GM19043 (cell line): ENCODE results near the gene MYO1E.

Experiments used
- ATAC-seq: cut with Tn5 transposase; IDR thresholded peaks from one replicate; pipeline ENCODE4 v1.9.1; 2021; ENCODE audit warnings: low read depth; ENCODE audit not compliant: unreplicated experiment

MYO1E gene

GRCh38 chr15:59242649-59243048 lies 130.0 kb downstream of the MYO1E start:
- ATAC-seq, result no peak

GRCh38 chr15:59240036-59240435 lies 132.6 kb downstream of the MYO1E start:
- no peak for ATAC-seq

GRCh38 chr15:59237924-59238331 lies 134.7 kb downstream of the MYO1E start:
- no peak for ATAC-seq

GRCh38 chr15:59237119-59237855 lies 135.4 kb downstream of the MYO1E start:
- no peak for ATAC-seq

GRCh38 chr15:59236394-59236793 lies 136.3 kb downstream of the MYO1E start:
- no peak for ATAC-seq

GRCh38 chr15:59232476-59232875 lies 140.2 kb downstream of the MYO1E start:
- no peak for ATAC-seq

GRCh38 chr15:59230531-59231055 lies 142.1 kb downstream of the MYO1E start:
- ATAC-seq, result no peak

GRCh38 chr15:59229453-59229852 lies 143.2 kb downstream of the MYO1E start:
- ATAC-seq, result no peak

- ATAC-seq, result no peak
These were observed 143.7 kb downstream of the MYO1E start for GRCh38 chr15:59229015-59229414.

- ATAC-seq, result no peak
These were observed 145.7 kb downstream of the MYO1E start for GRCh38 chr15:59227021-59227420.

- no peak for ATAC-seq
These were observed 148.2 kb downstream of the MYO1E start for GRCh38 chr15:59224474-59224873.

- no peak for ATAC-seq
These were observed 148.9 kb downstream of the MYO1E start for GRCh38 chr15:59223736-59224135.

GRCh38 chr15:59222906-59223550 lies 149.6 kb downstream of the MYO1E start:
- ATAC-seq, result no peak

- ATAC-seq, result no peak
These were observed 150.9 kb downstream of the MYO1E start for GRCh38 chr15:59221511-59222505.

GRCh38 chr15:59218710-59219109 lies 154.0 kb downstream of the MYO1E start:
- no peak for ATAC-seq

GRCh38 chr15:59217876-59218498 lies 154.7 kb downstream of the MYO1E start:
- no peak for ATAC-seq

- ATAC-seq, result no peak
These were observed 155.8 kb downstream of the MYO1E start for GRCh38 chr15:59216911-59217310.

GRCh38 chr15:59210186-59210585 lies 162.5 kb downstream of the MYO1E start:
- no peak for ATAC-seq

- ATAC-seq, result no peak
These were observed 163.9 kb downstream of the MYO1E start for GRCh38 chr15:59208613-59209249.

- ATAC-seq, result no peak
These were observed 166.0 kb downstream of the MYO1E start, which contains the start of gene LDHAL6B for GRCh38 chr15:59206623-59207183. LDHAL6B (plus strand) TSS chr15:59206843; CDS start chr15:59206941, 98 bp downstream.
